Gastroesophageal sphincter (tissue), 4 donors: ENCODE results near the gene BABAM2. TPM values are rescaled to one million over a fixed set of nuclear protein-coding genes. Genes with fewer than 3 reads are reported as not detected.

Source experiments
- ATAC-seq: fragments of 150-250 bp; one replicate; pipeline ENCODE4 v1.9.1; 2016; ENCODE audit warnings: mild to moderate bottlenecking, moderate library complexity
- H3K27ac ChIP-seq, 4 donors: fragments of 200-600 bp; sonication (generic) in 3 of 4; 1 replicate in 3 of 4; 2 replicates in 1 of 4; pipeline ENCODE4 v1.5.1; 2016 to 2019
- H3K27me3 ChIP-seq: fragments of 200-600 bp; sonication (generic); one replicate; pipeline ENCODE4 v1.5.1; 2019
- H3K36me3 ChIP-seq, 2 donors: fragments of 200-600 bp; sonication (generic); one replicate each; pipeline ENCODE4 v1.5.1; 2019; ENCODE audit warnings: control low read depth in 1 of 2
- H3K4me1 ChIP-seq, 3 donors: fragments of 200-600 bp; sonication (generic); 1 replicate in 2 of 3; 2 replicates in 1 of 3; pipeline ENCODE4 v1.5.1; 2016 to 2019; ENCODE audit warnings: control low read depth in 2 of 3
- H3K4me3 ChIP-seq, 2 donors: fragments of 200-600 bp; sonication (generic); one replicate each; pipeline ENCODE4 v1.5.1; 2019; ENCODE audit warnings: mild to moderate bottlenecking in 1 of 2, moderate library complexity in 1 of 2
- H3K9me3 ChIP-seq, 3 donors: fragments of 200-600 bp; sonication (generic); one replicate each; pipeline ENCODE4 v1.5.1; 2017 to 2019; ENCODE audit warnings: control low read depth in 2 of 3
- CTCF ChIP-seq, 4 experiments: fragments of 200-600 bp in 2 of 4; fragments of 450-650 bp in 2 of 4; sonication (generic) in 1 of 4; IDR thresholded peaks; one replicate each; pipeline ENCODE4 v1.5.1; 2017 to 2019; ENCODE audit warnings: antibody characterized with exemption in 4 of 4, mild to moderate bottlenecking in 2 of 4, moderate library complexity in 2 of 4
- EP300 ChIP-seq: sonication (generic); formaldehyde crosslinking; IDR thresholded peaks from one replicate; pipeline ENCODE4 v1.6.1; 2017; ENCODE audit warnings: antibody characterized with exemption, mild to moderate bottlenecking
- POLR2A ChIP-seq, 2 donors: fragments of 450-650 bp; IDR thresholded peaks; one replicate each; pipeline ENCODE4 v1.6.1; 2017; ENCODE audit warnings: antibody characterized with exemption in 2 of 2, mild to moderate bottlenecking in 2 of 2, moderate library complexity in 1 of 2
- POLR2AphosphoS5 ChIP-seq: sonication (generic); formaldehyde crosslinking; IDR thresholded peaks from one replicate; pipeline ENCODE4 v1.6.1; 2017; ENCODE audit warnings: antibody characterized with exemption
- WGBS, 2 donors: methylation state at CpG; one replicate each; pipeline ENCODE4 v1.1.5; 2018; ENCODE audit warnings: low coverage in 1 of 2; 5-methylcytosine and 5-hydroxymethylcytosine counted together
- total RNA-seq, 4 donors: library from RNA; depleted of rRNA; stranded (reverse); fragments of >200 nt; gene quantifications; one replicate each; pipeline ENCODE4 v1.1.0, GENCODE V29; 2016

Gene BABAM2
- total RNA-seq, 4 donors from 2014 or later, result 28.5 to 43.6 (median 37.4) TPM

- WGBS, 2 donors, result 60% methylated on average over 1 of the region's 8 CpGs; no CpG with 5 or more reads in 1 of the 2 donors
- no peak for ATAC-seq
These were observed 485.5 kb downstream of the BABAM2 start for GRCh38 chr2:28375742-28376631.

GRCh38 chr2:28377195-28377816 lies 486.8 kb downstream of the BABAM2 start:
- TF ChIP-seq EP300 (no peak), POLR2AphosphoS5 (no peak), POLR2A (IDR thresholded peaks at IDR 0.05) (no peak), CTCF (IDR thresholded peaks at IDR 0.05) (no peak)
- H3K4me3 ChIP-seq, result no peak overlapping the region
- H3K27ac ChIP-seq, result no peak overlapping the region
- ATAC-seq, result no peak
- H3K27me3 ChIP-seq, result no peaks in the 10 kb centered on the region
- H3K4me1 ChIP-seq, result no peaks in the 10 kb centered on the region
- H3K36me3 ChIP-seq, result no peaks in the 10 kb centered on the region
- 50% methylated on average over 1 of the region's 19 CpGs; no CpG with 5 or more reads in 1 of the 2 donors for WGBS, 2 donors
- H3K9me3 ChIP-seq, result no peaks in the 10 kb centered on the region

More at GRCh38 chr2:28375742-28376631, 485.5 kb downstream of the BABAM2 start:
- H3K9me3 ChIP-seq, result no peaks in the 10 kb centered on the region
- no peak for TF ChIP-seq POLR2AphosphoS5
- no peak for TF ChIP-seq POLR2A (IDR thresholded peaks at IDR 0.05)
- no peak for TF ChIP-seq CTCF (IDR thresholded peaks at IDR 0.05)
- TF ChIP-seq EP300, result no peak
- H3K36me3 ChIP-seq, result no peaks in the 10 kb centered on the region
- H3K4me1 ChIP-seq, result no peaks in the 10 kb centered on the region
- no peak overlapping the region for H3K27ac ChIP-seq
- H3K4me3 ChIP-seq, result no peak overlapping the region
- no peaks in the 10 kb centered on the region for H3K27me3 ChIP-seq

GRCh38 chr2:28377984-28378678 lies 487.6 kb downstream of the BABAM2 start:
- Histone ChIP-seq H3K36me3 (no peaks in the 10 kb centered on the region), H3K27ac (no peak overlapping the region), H3K4me1 (no peaks in the 10 kb centered on the region), H3K9me3 (no peaks in the 10 kb centered on the region), H3K4me3 (no peak overlapping the region), H3K27me3 (no peaks in the 10 kb centered on the region)
- TF ChIP-seq CTCF (IDR thresholded peaks at IDR 0.05) (no peak), POLR2AphosphoS5 (no peak), EP300 (no peak), POLR2A (IDR thresholded peaks at IDR 0.05) (no peak)
- WGBS, 2 donors, result 100% methylated on average over 1 of the region's 9 CpGs; no CpG with 5 or more reads in 1 of the 2 donors
- no peak for ATAC-seq

GRCh38 chr2:28378679-28379584 lies 488.4 kb downstream of the BABAM2 start:
- Histone ChIP-seq H3K27ac (no peak overlapping the region), H3K9me3 (no peaks in the 10 kb centered on the region), H3K4me3 (no peak overlapping the region), H3K27me3 (no peaks in the 10 kb centered on the region), H3K36me3 (no peaks in the 10 kb centered on the region), H3K4me1 (no peaks in the 10 kb centered on the region)
- 86 to 90% methylated on average over 8 to 14 of the region's 16 CpGs for WGBS, 2 donors
- TF ChIP-seq CTCF (IDR thresholded peaks at IDR 0.05), result no peak
- no peak for TF ChIP-seq EP300
- no peak for TF ChIP-seq POLR2A (IDR thresholded peaks at IDR 0.05)
- no peak for TF ChIP-seq POLR2AphosphoS5
- ATAC-seq, result no peak
